Epithelial cell of proximal tubule (primary cell): ENCODE measurements around the gene BACH2. TPM values are rescaled to one million over a fixed set of nuclear protein-coding genes. Genes with fewer than 3 reads are reported as not detected.

ENCODE experiments used
- DNase-seq: peaks from one replicate; pipeline ENCODE4 v3.0.0-alpha.2; 2011; ENCODE audit warnings: low read depth
- H3K4me3 ChIP-seq: 2 replicates; pipeline ENCODE4 v1.5.1; 2011; ENCODE audit warnings: low read depth, mild to moderate bottlenecking, low read length
- CTCF ChIP-seq: conservative IDR thresholded peaks from 2 replicates; pipeline ENCODE4 v1.5.1; 2012; ENCODE audit warnings: low read depth, mild to moderate bottlenecking, low read length
- total RNA-seq: library from RNA; depleted of rRNA; stranded (reverse); fragments of >200 nt; gene quantifications from 2 replicates; pipeline ENCODE4 v1.2.3, GENCODE V29; 2015

BACH2 gene
- total RNA-seq, 1 donor from 2014 or later = 0.69 TPM

GRCh38 chr6:90100059-90100665 lies 196.5 kb downstream of the BACH2 start:
- H3K4me3 ChIP-seq = no peak overlapping the region
- no peak for DNase-seq
- TF ChIP-seq CTCF = no peak

GRCh38 chr6:90098627-90099026 lies 198.0 kb downstream of the BACH2 start:
- no peak for DNase-seq
- no peak overlapping the region for H3K4me3 ChIP-seq
- no peak for TF ChIP-seq CTCF

- H3K4me3 ChIP-seq = no peak overlapping the region
- DNase-seq = peak; percentile 55
Observed at GRCh38 chr6:90098001-90098531, 198.6 kb downstream of the BACH2 start.

GRCh38 chr6:90097356-90097755 lies 199.3 kb downstream of the BACH2 start:
- no peak overlapping the region for H3K4me3 ChIP-seq
- DNase-seq = no peak
- TF ChIP-seq CTCF = no peak

More at GRCh38 chr6:90098001-90098531, 198.6 kb downstream of the BACH2 start:
- TF ChIP-seq CTCF = peak; percentile 51

- DNase-seq = no peak
- no peak for TF ChIP-seq CTCF
- no peak overlapping the region for H3K4me3 ChIP-seq
Observed at GRCh38 chr6:90096818-90097217, 199.8 kb downstream of the BACH2 start.

GRCh38 chr6:90095788-90096187 lies 200.9 kb downstream of the BACH2 start:
- TF ChIP-seq CTCF = no peak
- DNase-seq = no peak
- H3K4me3 ChIP-seq = no peak overlapping the region

- H3K4me3 ChIP-seq = no peak overlapping the region
- no peak for TF ChIP-seq CTCF
- DNase-seq = no peak
Observed at GRCh38 chr6:90095145-90095544, 201.5 kb downstream of the BACH2 start.
